ENCODE data around the gene SFMBT2.

Gene SFMBT2

GRCh38 chr10:7424919-7425318 is 14.1 kb upstream of the SFMBT2 start:
- no peak for DNase-seq

- no peak for DNase-seq
These were observed 13.5 kb upstream of the SFMBT2 start for GRCh38 chr10:7424315-7424714.

GRCh38 chr10:7423521-7423920 is 12.7 kb upstream of the SFMBT2 start:
- DNase-seq = no peak

- no peak for DNase-seq
These were observed 10.7 kb upstream of the SFMBT2 start for GRCh38 chr10:7421526-7421925.

GRCh38 chr10:7419998-7420397 is 9.2 kb upstream of the SFMBT2 start:
- DNase-seq = no peak

GRCh38 chr10:7417807-7418206 is 7.0 kb upstream of the SFMBT2 start:
- no peak for DNase-seq

GRCh38 chr10:7417103-7417623 is 6.3 kb upstream of the SFMBT2 start:
- peak; percentile 40 for DNase-seq

- DNase-seq = no peak
These were observed 3.9 kb upstream of the SFMBT2 start for GRCh38 chr10:7414766-7415165.

GRCh38 chr10:7412928-7413282 is 2.1 kb upstream of the SFMBT2 start:
- DNase-seq = no peak

GRCh38 chr10:7412237-7412927 is 1.5 kb upstream of the SFMBT2 start:
- no peak for DNase-seq

- no peak for DNase-seq
These were observed 866 bp upstream of the SFMBT2 start for GRCh38 chr10:7411671-7412128.

- no peak for DNase-seq
These were observed 453 bp downstream of the SFMBT2 start for GRCh38 chr10:7410301-7410861.

- DNase-seq = no peak
These were observed 1.1 kb downstream of the SFMBT2 start for GRCh38 chr10:7409732-7410168.

GRCh38 chr10:7409045-7409731 is 1.6 kb downstream of the SFMBT2 start:
- no peak for DNase-seq

GRCh38 chr10:7408291-7409044 is 2.4 kb downstream of the SFMBT2 start:
- peak; percentile 15 for DNase-seq

GRCh38 chr10:7407368-7408290 is 3.2 kb downstream of the SFMBT2 start:
- peak; percentile 30 for DNase-seq

- DNase-seq = no peak
These were observed 4.0 kb downstream of the SFMBT2 start for GRCh38 chr10:7406712-7407333.

- DNase-seq = no peak
These were observed 5.2 kb downstream of the SFMBT2 start for GRCh38 chr10:7405637-7406036.

- DNase-seq = no peak
These were observed 7.2 kb downstream of the SFMBT2 start for GRCh38 chr10:7403620-7404019.

- no peak for DNase-seq
These were observed 9.1 kb downstream of the SFMBT2 start for GRCh38 chr10:7401782-7402181.

- DNase-seq = no peak
These were observed 9.7 kb downstream of the SFMBT2 start for GRCh38 chr10:7401156-7401555.
